Panc1 (cell line): ENCODE measurements around the gene HMGCLL1. TPM values are rescaled to one million over a fixed set of nuclear protein-coding genes. Genes with fewer than 3 reads are reported as not detected.

Source experiments
- ATAC-seq: fragments of 200-7000 bp; cut with Tn5 transposase; 2 replicates; pipeline ENCODE4 v1.9.1; 2020; ENCODE audit warnings: mild to moderate bottlenecking, moderate library complexity
- BruUV-seq: library from RNA; stranded (reverse); fragments of 400-500 nt; replicated peaks from 2 replicates; lab custom pipeline; 2021; lab: Mats Ljungman, UMichigan
- CTCF ChIA-PET: fragments of 300-600 bp; sonication (Branson Sonifier 250); formaldehyde crosslinking; loops from one replicate; lab custom pipeline; 2022; ENCODE audit warnings: antibody characterized with exemption; lab: Charles Lee
- POLR2A ChIA-PET: fragments of 300-600 bp; sonication (Branson Sonifier 250); formaldehyde crosslinking; loops from one replicate; lab custom pipeline; 2022; ENCODE audit warnings: antibody characterized with exemption; lab: Charles Lee
- DNase-seq: peaks from one replicate; pipeline ENCODE4 v3.0.0-alpha.2; 2010; ENCODE audit warnings: low read depth, low spot score
- H3K27ac ChIP-seq: 2 replicates; pipeline ENCODE4 v1.5.1; 2011; ENCODE audit warnings: mild to moderate bottlenecking, low read length, inconsistent platforms
- H3K27me3 ChIP-seq: fragments of 200-500 bp; sonication (Bioruptor generic); 2 replicates; pipeline ENCODE4 v1.6.0; 2014; ENCODE audit warnings: low read length, inconsistent platforms; ENCODE audit not compliant: control insufficient read depth, insufficient read depth
- H3K36me3 ChIP-seq: fragments of 200-500 bp; sonication (Bioruptor generic); 2 replicates; pipeline ENCODE4 v1.5.1; 2014; ENCODE audit warnings: inconsistent platforms, mild to moderate bottlenecking, low read length, moderate library complexity; ENCODE audit not compliant: control insufficient read depth, insufficient read depth
- H3K4me1 ChIP-seq: 2 replicates; pipeline ENCODE4 v1.5.1; 2011; ENCODE audit warnings: inconsistent platforms, mild to moderate bottlenecking, low read length, moderate library complexity; ENCODE audit not compliant: control insufficient read depth, insufficient read depth
- H3K4me3 ChIP-seq, 2 experiments: 2 replicates each; pipeline ENCODE4 v1.5.1; 2011 to 2012; ENCODE audit warnings: low read depth in 2 of 2, low read length in 2 of 2, mild to moderate bottlenecking in 2 of 2, inconsistent platforms in 1 of 2, moderate library complexity in 1 of 2
- H3K9me3 ChIP-seq: fragments of 200-500 bp; sonication (Bioruptor generic); 2 replicates; pipeline ENCODE4 v1.5.1; 2014; ENCODE audit warnings: low read depth, mild to moderate bottlenecking, inconsistent platforms, low read length, moderate library complexity; ENCODE audit not compliant: control insufficient read depth, insufficient read depth
- CTCF ChIP-seq: fragments of 450-650 bp; IDR thresholded peaks from 2 replicates; pipeline ENCODE4 v1.5.1; 2017; ENCODE audit warnings: mild to moderate bottlenecking
- POLR2AphosphoS5 ChIP-seq: IDR thresholded peaks from 2 replicates; pipeline ENCODE4 v1.6.1; 2012; ENCODE audit warnings: mild to moderate bottlenecking, low read depth, low read length, moderate library complexity
- REST ChIP-seq, 2 experiments: IDR thresholded peaks; 2 replicates each; pipeline ENCODE4 v1.6.1; 2011 to 2012; ENCODE audit warnings: low read depth in 2 of 2, control low read depth in 1 of 2, low read length in 1 of 2, mild to moderate bottlenecking in 1 of 2, moderate library complexity in 1 of 2; ENCODE audit not compliant: insufficient read depth in 1 of 2
- SIN3A ChIP-seq: IDR thresholded peaks from 2 replicates; pipeline ENCODE4 v1.6.1; 2012; ENCODE audit warnings: low read depth, mild to moderate bottlenecking, low read length, moderate library complexity, borderline replicate concordance; ENCODE audit not compliant: insufficient read depth
- TCF7L2 ChIP-seq: IDR thresholded peaks from 2 replicates; pipeline ENCODE4 v1.6.1; 2011; ENCODE audit warnings: mild to moderate bottlenecking, low read depth, low read length, inconsistent platforms
- in situ Hi-C: cut with HindIII; loops from 2 replicates; pipeline ENCODE4 v1.10.0; 2016; ENCODE audit warnings: low sequenced_read_pairs, low pct_unique_long_range_greater_than_20kb
- intact Hi-C: fragments of 100-400 bp; cut with micrococcal nuclease; formaldehyde crosslinking; loops from one replicate; pipeline ENCODE4 v1.10.0; 2022; ENCODE audit not compliant: unreplicated experiment
- total RNA-seq: library from RNA; stranded (reverse); gene quantifications from one replicate; pipeline ENCODE4 v1.2.1, GENCODE V29; 2021; ENCODE audit not compliant: unreplicated experiment

The HMGCLL1 gene
- total RNA-seq, 1 experiment from 2014 or later, result not detected

GRCh38 chr6:55530931-55531330 lies 48.1 kb downstream of the HMGCLL1 start:
- no peak for TF ChIP-seq SIN3A
- TF ChIP-seq CTCF, result no peak
- TF ChIP-seq TCF7L2, result no peak
- TF ChIP-seq REST (IDR thresholded peaks at IDR 0.05; ENCODE audit: insufficient read depth in 1 of 2, low read depth in 2 of 2, low read length in 1 of 2), result no peak
- in situ Hi-C loops, result no loop called here
- H3K27me3 ChIP-seq, result no peaks in the 10 kb centered on the region
- ChIA-PET POLR2A (no interaction called here), CTCF (no interaction called here)
- H3K27ac ChIP-seq, result no peak overlapping the region; the same call in 1 of the 2 replicates
- intact Hi-C loops, result no loop called here
- no peak for ATAC-seq
- no peak overlapping the region for H3K4me3 ChIP-seq
- H3K9me3 ChIP-seq, result no peaks in the 10 kb centered on the region
- no TSS peak for BruUV-seq
- H3K36me3 ChIP-seq, result no peaks in the 10 kb centered on the region
- H3K4me1 ChIP-seq, result peaks cover 3% of the 10 kb centered on the region; the same call in 1 of the 2 replicates
- DNase-seq, result no peak

GRCh38 chr6:55528624-55529023 lies 50.4 kb downstream of the HMGCLL1 start:
- no TSS peak for BruUV-seq
- intact Hi-C loops, result no loop called here

More at GRCh38 chr6:55528624-55529023, 50.4 kb downstream of the HMGCLL1 start:
- ChIA-PET CTCF (interaction anchor here (0.6 to 0.7 kb wide), 2 partner anchors 36 to 470 kb away, joined by 3 to 7 read pairs; no protein-coding TSS in a partner anchor), POLR2A (no interaction called here)
- Histone ChIP-seq H3K27ac (no peak overlapping the region; the same call in 1 of the 2 replicates), H3K4me3 (no peak overlapping the region), H3K27me3 (no peaks in the 10 kb centered on the region), H3K36me3 (no peaks in the 10 kb centered on the region; the same call in 1 of the 2 replicates), H3K9me3 (no peaks in the 10 kb centered on the region), H3K4me1 (no peaks in the 10 kb centered on the region)
- no peak for TF ChIP-seq REST (IDR thresholded peaks at IDR 0.05; ENCODE audit: insufficient read depth in 1 of 2, low read depth in 2 of 2, low read length in 1 of 2)
- TF ChIP-seq POLR2AphosphoS5, result no peak
- TF ChIP-seq SIN3A, result no peak
- no peak for TF ChIP-seq TCF7L2
- peak; percentile 54; the same call in 1 of the 2 replicates for TF ChIP-seq CTCF
- in situ Hi-C loops, result no loop called here
- ATAC-seq (no peak), DNase-seq (peak; percentile 2)
